Dermis blood vessel endothelial cell (primary cell): ENCODE results near the gene CRB2. TPM values are rescaled to one million over a fixed set of nuclear protein-coding genes. Genes with fewer than 3 reads are reported as not detected.
A peak's percentile ranks its signal among the peaks of the same experiment; 100 is the strongest.
"Not testable (repeated sequence)": the region's sequence is repeated elsewhere in the genome, so short reads cannot be mapped to it uniquely, and the experiment has no call there.

Experiments used
- DNase-seq: peaks from one replicate; pipeline ENCODE4 v3.0.0; 2010
- total RNA-seq: library from RNA; depleted of rRNA; stranded (reverse); fragments of >200 nt; gene quantifications from 2 replicates; pipeline ENCODE4 v1.2.3, GENCODE V29; 2014

The CRB2 gene
- total RNA-seq, 1 donor from 2014 or later: not detected

GRCh38 chr9:123382653-123383511 is 26.9 kb downstream of the CRB2 start:
- DNase-seq: no peak

DNA sequence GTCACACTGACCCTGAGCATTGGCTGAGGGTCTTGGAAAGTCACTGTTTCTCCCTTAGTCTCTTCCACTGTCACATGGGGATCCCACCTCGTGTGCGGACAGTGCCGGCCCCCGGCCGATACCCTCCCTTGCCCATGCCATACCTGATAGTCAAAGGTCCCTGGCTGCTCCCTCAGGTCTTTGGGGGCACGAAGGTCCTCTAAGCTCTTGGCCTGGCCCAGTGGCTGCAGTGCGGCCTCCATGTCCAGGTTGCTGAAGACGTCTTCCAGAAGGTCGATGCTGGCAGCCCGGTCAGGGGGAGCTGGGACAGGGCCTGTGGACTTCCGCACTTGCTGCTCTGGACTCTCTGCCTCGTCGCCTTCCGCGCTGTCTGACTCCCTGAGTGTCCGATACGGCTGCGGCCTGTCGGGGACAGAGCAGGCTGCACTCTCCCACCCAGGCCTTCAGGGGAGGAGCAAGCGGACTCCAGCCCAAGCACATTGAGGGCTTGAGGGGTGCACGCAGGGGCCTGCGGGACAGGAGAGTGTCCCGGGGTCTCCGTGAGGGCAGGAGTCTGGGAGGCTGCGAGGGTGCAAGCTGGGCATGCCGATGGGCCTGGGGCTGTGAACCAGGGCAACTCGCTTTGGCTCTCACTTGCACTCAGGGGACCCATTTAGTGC is 27.6 kb downstream of the CRB2 start:
- no peak for DNase-seq

DNA sequence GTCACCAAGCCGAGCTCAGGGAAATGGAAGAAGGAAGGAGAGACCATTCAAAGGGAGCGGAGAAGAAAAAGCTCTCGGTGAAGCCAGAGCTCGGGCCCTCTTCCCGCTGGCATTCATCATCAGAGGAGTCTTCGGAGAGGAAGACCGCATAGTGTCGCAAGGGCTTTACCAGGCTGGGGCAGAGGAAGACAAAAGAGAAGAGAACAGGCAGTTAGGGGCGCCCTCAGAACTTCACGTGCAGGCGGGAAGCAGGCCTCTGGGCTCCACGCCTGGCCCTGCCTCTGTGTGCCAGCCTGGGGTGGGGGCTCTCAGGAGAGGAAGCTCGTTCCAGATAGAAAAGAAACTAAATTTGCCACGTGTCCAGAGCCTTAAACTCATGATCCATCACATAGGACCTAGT is 31.7 kb downstream of the CRB2 start:
- no peak for DNase-seq

DNA sequence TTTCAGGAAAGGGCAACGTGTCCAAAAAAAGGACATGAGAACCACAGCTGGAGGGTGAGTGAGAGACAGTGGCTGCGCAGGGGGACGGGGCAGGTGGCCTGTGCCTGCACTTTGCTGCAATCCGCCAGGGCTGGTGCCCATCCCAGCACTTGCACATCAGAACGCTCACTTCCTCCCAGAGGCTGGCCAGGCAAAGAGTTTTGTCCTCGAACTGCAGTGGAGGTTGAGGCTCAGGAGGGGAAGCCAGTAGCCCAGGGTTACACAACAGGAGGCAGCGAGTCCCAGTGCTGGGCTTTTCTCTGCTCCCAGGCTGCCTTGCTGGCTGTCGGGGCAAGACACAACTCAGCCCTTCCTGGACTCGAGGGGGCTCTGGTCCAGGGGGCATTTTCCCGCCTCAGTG is 33.1 kb downstream of the CRB2 start:
- no peak for DNase-seq

GRCh38 chr9:123389698-123390097 is 33.7 kb downstream of the CRB2 start:
- no peak for DNase-seq

- no peak for DNase-seq
Measured at GRCh38 chr9:123390337-123391135, 34.5 kb downstream of the CRB2 start.

DNA sequence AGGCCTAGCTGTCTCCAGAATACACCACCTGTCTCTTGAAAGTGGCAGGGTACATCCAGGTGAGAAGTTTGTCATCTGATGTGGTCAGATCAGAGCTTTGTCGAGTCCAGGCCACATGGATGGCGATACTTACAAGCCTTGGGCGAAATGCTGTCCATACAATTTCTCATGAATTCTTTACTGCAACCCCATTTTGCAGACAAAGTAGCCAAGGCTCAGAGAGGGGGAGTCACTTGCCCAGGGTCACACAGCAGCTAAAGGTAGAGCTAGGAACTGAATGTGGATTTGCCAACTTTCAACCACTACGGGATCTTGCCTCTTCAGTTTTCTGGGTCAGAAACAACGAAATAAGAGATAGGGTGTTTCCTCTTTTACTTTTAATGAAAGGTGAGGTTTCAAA is 35.2 kb downstream of the CRB2 start:
- no peak for DNase-seq

DNA sequence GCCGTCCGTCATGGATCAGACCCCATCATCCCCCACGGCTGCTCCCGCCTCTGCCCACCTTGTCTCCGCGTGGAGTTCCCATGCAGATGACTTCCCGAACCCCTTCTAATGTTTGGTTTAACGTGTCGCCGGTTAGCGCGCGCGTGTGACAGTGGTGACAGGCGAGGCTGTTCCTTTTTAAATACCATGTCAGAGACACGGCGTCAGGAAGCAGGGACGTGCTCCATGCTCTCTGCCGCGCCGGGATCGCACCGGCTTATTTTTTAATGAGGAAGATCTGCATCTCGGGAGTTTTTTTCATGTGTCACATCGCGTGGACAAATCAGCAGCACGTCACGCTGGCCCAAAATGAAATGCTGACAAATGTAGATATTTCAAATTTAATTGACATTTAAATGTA is 35.9 kb downstream of the CRB2 start:
- DNase-seq: no peak

DNA sequence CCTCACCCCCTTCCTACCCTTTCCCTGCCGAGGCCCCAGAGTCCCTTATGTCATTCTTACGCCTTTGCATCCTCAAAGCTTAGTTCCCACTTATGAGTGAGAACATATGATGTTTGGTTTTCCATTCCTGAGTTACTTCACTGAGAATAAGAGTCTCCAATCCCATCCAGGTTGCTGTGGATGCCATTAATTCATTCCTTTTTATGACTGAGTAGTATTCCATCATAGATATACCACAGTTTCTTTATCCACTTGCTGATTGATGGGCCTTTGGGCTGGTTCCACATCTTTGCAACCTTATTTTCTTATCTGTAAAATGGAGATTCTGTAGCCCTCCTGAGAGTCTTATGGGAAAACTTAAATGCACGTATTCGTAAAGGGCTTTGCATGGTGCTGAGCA is 36.8 kb downstream of the CRB2 start:
- DNase-seq: no peak

DNA sequence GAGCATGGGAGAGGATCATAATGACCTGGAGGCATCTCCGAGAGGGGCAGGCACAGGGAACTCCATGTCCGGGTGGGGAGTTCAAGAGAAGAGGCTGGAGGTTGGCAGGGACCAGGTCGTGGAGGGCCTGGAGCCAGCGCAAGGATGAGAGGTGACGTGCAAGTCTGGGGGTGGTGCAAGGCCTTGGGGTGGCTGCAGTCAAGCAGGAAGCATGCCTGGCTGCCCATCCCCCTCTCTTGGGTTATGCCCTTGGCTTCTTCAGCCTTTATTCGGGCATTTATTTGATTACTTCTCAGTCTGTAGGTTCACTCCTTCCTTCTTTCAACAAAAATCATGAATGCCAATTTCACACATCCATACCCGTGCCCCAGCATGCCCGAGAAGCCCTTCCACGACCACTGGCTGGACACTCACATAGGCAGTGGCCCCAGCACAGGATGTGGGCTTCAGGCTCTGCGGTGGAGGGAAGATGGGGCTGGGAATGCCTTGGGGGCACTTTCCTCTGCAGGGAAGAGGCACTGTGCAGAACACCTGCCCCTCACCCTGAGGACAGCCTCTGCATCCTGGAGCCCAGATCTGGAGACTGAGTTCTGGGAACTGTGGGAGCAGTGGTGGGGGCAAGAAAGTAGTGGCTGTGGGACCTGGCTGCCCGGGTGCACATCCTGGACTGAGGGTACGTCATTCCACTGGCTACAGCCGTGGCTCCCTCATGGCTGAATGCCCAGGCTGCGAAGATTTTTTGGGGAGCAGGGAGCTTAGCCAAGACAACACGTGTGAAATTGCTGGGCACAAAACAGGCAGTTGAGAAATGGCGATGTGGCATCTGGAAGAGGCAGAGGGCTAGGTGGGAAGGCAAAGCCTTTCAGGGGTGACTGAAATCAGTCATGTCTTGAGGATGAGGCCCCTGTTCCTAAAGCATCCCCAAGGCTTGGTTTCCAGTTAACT is 38.6 kb downstream of the CRB2 start:
- no peak for DNase-seq

GRCh38 chr9:123395276-123395688 is 39.3 kb downstream of the CRB2 start:
- DNase-seq: no peak

GRCh38 chr9:123395689-123396511 is 39.9 kb downstream of the CRB2 start:
- no peak for DNase-seq

DNA sequence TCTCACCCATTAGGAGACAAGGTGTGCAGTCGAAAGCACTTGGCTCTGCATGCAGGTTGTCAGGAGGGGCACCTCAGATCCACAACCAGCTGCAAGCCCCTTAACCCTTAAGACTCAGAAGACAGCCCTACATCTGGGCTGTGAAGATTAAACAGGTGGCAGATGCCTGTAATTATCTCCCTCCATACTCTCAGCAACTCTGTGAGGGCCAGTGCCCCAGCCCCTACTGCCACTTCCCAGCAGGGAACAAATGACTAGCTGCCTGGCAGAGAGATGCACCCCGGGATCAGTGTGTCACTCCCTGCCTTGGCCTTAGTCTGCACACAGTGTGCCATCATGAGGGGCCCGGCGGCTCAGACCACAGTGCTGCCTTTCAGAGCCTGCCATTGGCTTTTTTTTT is 42.0 kb downstream of the CRB2 start:
- no peak for DNase-seq

DNA sequence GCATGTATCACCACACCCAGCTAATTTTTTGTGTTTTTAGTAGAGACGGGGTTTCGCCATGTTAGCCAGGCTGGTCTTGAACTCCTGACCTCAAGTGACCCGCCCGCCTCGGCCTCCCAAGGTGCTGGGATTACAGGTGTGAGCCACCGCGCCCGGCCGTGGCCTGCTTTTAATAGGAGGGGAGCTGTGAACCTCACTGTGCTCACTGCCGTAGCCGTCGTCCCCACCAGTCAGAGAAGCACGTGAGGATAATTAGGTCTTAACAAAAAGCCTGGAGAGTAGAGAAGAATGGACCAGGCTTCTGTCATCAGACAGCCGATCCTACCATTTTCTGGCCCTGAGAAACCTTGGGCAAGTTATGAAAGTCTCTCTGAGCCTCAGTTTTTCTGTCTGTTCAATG is 42.9 kb downstream of the CRB2 start:
- DNase-seq: not testable (repeated sequence)

- DNase-seq: peak; percentile 47
Measured at GRCh38 chr9:123399803-123400378, 43.9 kb downstream of the CRB2 start.

DNA sequence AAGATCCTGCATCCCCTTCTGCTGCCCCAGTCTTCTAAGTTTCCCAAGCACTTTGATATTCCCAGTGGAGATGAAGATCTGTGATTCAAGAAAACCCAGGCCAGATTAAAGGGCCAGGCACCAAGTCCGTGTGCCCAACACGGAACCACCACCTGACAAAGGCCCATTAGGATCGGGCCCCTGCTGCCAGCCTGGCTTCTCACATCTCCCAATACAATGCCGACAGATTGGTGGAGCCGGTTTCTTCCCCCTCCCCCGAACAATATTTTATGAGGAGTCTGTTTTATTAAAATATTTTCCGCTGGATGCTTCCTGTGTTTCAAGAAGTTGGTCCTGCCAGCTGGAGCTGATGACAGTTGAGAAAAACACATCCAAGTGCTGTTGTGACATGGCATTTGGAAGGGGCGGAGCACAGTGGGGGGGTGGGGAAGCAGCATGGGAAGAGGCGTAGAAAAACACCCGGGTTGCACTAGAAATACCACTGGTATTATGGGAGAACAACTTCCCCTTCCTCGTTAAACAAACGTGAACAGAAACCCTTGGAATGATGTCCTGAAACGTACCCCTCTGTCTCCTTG is 45.0 kb downstream of the CRB2 start:
- DNase-seq: peak; percentile 17

GRCh38 chr9:123401879-123402513 is 46.0 kb downstream of the CRB2 start:
- DNase-seq: peak; percentile 77

GRCh38 chr9:123402981-123403509 is 47.0 kb downstream of the CRB2 start:
- no peak for DNase-seq

DNA sequence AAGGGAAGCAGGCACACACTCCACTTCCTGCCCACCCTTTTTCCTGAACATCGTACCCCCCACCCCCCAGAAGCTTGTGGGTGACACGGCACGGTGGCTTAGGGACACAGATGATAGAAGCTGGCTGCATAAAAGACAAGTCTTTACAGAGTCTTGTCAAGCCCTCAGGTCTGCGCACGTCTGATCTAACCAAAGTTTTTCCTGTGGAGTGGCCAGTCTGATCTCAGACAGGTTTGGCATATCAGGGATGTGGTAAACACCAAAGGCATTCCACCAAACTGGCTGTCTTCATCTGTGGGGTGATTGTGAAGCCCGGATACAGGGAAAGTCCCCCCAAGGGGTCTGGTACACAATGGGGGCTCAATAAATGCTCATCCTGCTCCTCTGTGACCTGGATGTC is 50.0 kb downstream of the CRB2 start:
- DNase-seq: no peak
